ENCODE measurements around the gene MAML2. TPM values are rescaled to one million over a fixed set of nuclear protein-coding genes. Genes with fewer than 3 reads are reported as not detected.

Gene MAML2
- total RNA-seq, 1 experiment from 2014 or later: 28.3 TPM

- H3K79me2 ChIP-seq (ENCODE audit: low read depth): peaks cover 90% of the 10 kb centered on the region
- TF ChIP-seq CTCF (conservative IDR thresholded peaks at IDR 0.05) (no peak), EZH2 (IDR thresholded peaks at IDR 0.05; ENCODE audit: low read depth) (no peak)
- POLR2A ChIA-PET (ENCODE audit: unreplicated experiment): no interaction called here
Observed at GRCh38 chr11:96295369-96295768, 47.6 kb downstream of the MAML2 start.

GRCh38 chr11:96294289-96294688 is 48.7 kb downstream of the MAML2 start:
- H3K4me1 ChIP-seq (replicated peaks; ENCODE audit: insufficient read depth): no peaks in the 10 kb centered on the region
- H3F3A ChIP-seq (ENCODE audit: insufficient read depth, low read depth): no peaks in the 10 kb centered on the region; the same call in 1 of the 2 replicates
- peaks cover 90% of the 10 kb centered on the region for H3K79me2 ChIP-seq (ENCODE audit: low read depth)
- no peak overlapping the region for H3K4me2 ChIP-seq
- no peak overlapping the region for H3K4me3 ChIP-seq
- no peak overlapping the region for H3K27ac ChIP-seq
- BruUV-seq (replicated peaks): no TSS peak
- H3K9me3 ChIP-seq (ENCODE audit: insufficient read depth, low read depth): no peaks in the 10 kb centered on the region
- H4K20me1 ChIP-seq (ENCODE audit: insufficient read depth): no peaks in the 10 kb centered on the region
- ChIA-PET POLR2A (ENCODE audit: unreplicated experiment) (interaction anchor here (0.6 kb wide), 1 partner anchor 44 kb away, joined by 3 read pairs; no protein-coding TSS in a partner anchor), CTCF (no interaction called here)
- intact Hi-C loops (cut with micrococcal nuclease; ENCODE audit: unreplicated experiment): no loop called here
- H3K9me2 ChIP-seq (ENCODE audit: insufficient read depth): no peaks in the 10 kb centered on the region
- no peaks in the 10 kb centered on the region for H3K27me3 ChIP-seq (ENCODE audit: insufficient read depth, low read depth)
- DNase-seq: no peak
- no peak overlapping the region for H2AFZ ChIP-seq
- H3K36me3 ChIP-seq (ENCODE audit: low read depth): peaks cover 39% of the 10 kb centered on the region; the same call in 1 of the 2 replicates
- TF ChIP-seq EZH2 (IDR thresholded peaks at IDR 0.05; ENCODE audit: low read depth): no peak
- TF ChIP-seq CTCF (conservative IDR thresholded peaks at IDR 0.05): no peak

More at GRCh38 chr11:96295369-96295768, 47.6 kb downstream of the MAML2 start:
- CTCF ChIA-PET: interaction anchor here (0.6 to 0.7 kb wide), 2 partner anchors 8 to 107 kb away, joined by 3 read pairs; no protein-coding TSS in a partner anchor
- no peak overlapping the region for H3K4me2 ChIP-seq
- no peak overlapping the region for H3K4me3 ChIP-seq
- H3K9me3 ChIP-seq (ENCODE audit: insufficient read depth, low read depth): no peaks in the 10 kb centered on the region
- peaks cover 39% of the 10 kb centered on the region; the same call in 1 of the 2 replicates for H3K36me3 ChIP-seq (ENCODE audit: low read depth)
- H4K20me1 ChIP-seq (ENCODE audit: insufficient read depth): no peaks in the 10 kb centered on the region
- BruUV-seq (replicated peaks): no TSS peak
- intact Hi-C loops (cut with micrococcal nuclease; ENCODE audit: unreplicated experiment): no loop called here
- H3F3A ChIP-seq (ENCODE audit: insufficient read depth, low read depth): no peaks in the 10 kb centered on the region; the same call in 1 of the 2 replicates
- no peaks in the 10 kb centered on the region for H3K4me1 ChIP-seq (replicated peaks; ENCODE audit: insufficient read depth)
- no peak for DNase-seq
- no peak overlapping the region for H3K27ac ChIP-seq
- no peaks in the 10 kb centered on the region for H3K27me3 ChIP-seq (ENCODE audit: insufficient read depth, low read depth)
- H3K9me2 ChIP-seq (ENCODE audit: insufficient read depth): no peaks in the 10 kb centered on the region
- H2AFZ ChIP-seq: no peak overlapping the region

- Histone ChIP-seq H3K27me3 (ENCODE audit: insufficient read depth, low read depth) (no peaks in the 10 kb centered on the region), H3K9me2 (ENCODE audit: insufficient read depth) (no peaks in the 10 kb centered on the region), H3F3A (ENCODE audit: insufficient read depth, low read depth) (no peaks in the 10 kb centered on the region; the same call in 1 of the 2 replicates), H3K4me2 (no peak overlapping the region), H2AFZ (no peak overlapping the region), H3K9me3 (ENCODE audit: insufficient read depth, low read depth) (no peaks in the 10 kb centered on the region), H3K36me3 (ENCODE audit: low read depth) (peaks cover 39% of the 10 kb centered on the region; the same call in 1 of the 2 replicates), H3K27ac (no peak overlapping the region), H3K4me3 (no peak overlapping the region), H3K4me1 (replicated peaks; ENCODE audit: insufficient read depth) (no peaks in the 10 kb centered on the region), H3K79me2 (ENCODE audit: low read depth) (peaks cover 93% of the 10 kb centered on the region), H4K20me1 (ENCODE audit: insufficient read depth) (no peaks in the 10 kb centered on the region)
- POLR2A ChIA-PET (ENCODE audit: unreplicated experiment): interaction anchor here (0.6 kb wide), 1 partner anchor 45 kb away, joined by 3 read pairs; no protein-coding TSS in a partner anchor
- DNase-seq: no peak
- TF ChIP-seq CTCF (conservative IDR thresholded peaks at IDR 0.05): no peak
- TF ChIP-seq EZH2 (IDR thresholded peaks at IDR 0.05; ENCODE audit: low read depth): no peak
- intact Hi-C loops (cut with micrococcal nuclease; ENCODE audit: unreplicated experiment): no loop called here
- BruUV-seq (replicated peaks): no TSS peak
- CTCF ChIA-PET: no interaction called here
Observed at GRCh38 chr11:96293598-96294021, 49.4 kb downstream of the MAML2 start.

Data from PC-9 (cell line).